Omental fat pad (tissue), 4 donors: ENCODE data around the gene AGMO. TPM values are rescaled to one million over a fixed set of nuclear protein-coding genes. Genes with fewer than 3 reads are reported as not detected.
"Not testable (repeated sequence)": the region's sequence is repeated elsewhere in the genome, so short reads cannot be mapped to it uniquely, and the experiment has no call there.

Experiments used
- ATAC-seq: fragments of 150-250 bp; one replicate; pipeline ENCODE4 v1.9.1; 2016; ENCODE audit warnings: mild to moderate bottlenecking, moderate library complexity; ENCODE audit not compliant: low FRiP score
- DNase-seq: peaks from one replicate; pipeline ENCODE4 v3.0.0-alpha.2; 2019; ENCODE audit warnings: low spot score
- CTCF ChIP-seq, 3 donors: fragments of 450-650 bp; IDR thresholded peaks; one replicate each; pipeline ENCODE4 v1.5.1; 2016 to 2017; ENCODE audit warnings: antibody characterized with exemption in 3 of 3, mild to moderate bottlenecking in 3 of 3, moderate library complexity in 2 of 3
- total RNA-seq, 4 donors: library from RNA; depleted of rRNA; stranded (reverse); fragments of >200 nt; gene quantifications; one replicate each; pipeline ENCODE4 v1.1.0, GENCODE V29; 2016

AGMO gene
- total RNA-seq, 4 donors from 2014 or later = 2.2 to 21.1 (median 3.9) TPM

GRCh38 chr7:15556339-15557105 lies 5.3 kb downstream of the AGMO start:
- DNase-seq (no peak), ATAC-seq (no peak)
- TF ChIP-seq CTCF (IDR thresholded peaks at IDR 0.05) = no peak

- TF ChIP-seq CTCF (IDR thresholded peaks at IDR 0.05) = no peak
- no peak for DNase-seq
- no peak for ATAC-seq
Observed at GRCh38 chr7:15555381-15555859, 6.4 kb downstream of the AGMO start.

GRCh38 chr7:15554744-15555143 lies 7.1 kb downstream of the AGMO start:
- ATAC-seq = no peak
- TF ChIP-seq CTCF (IDR thresholded peaks at IDR 0.05) = no peak
- DNase-seq = no peak

GRCh38 chr7:15554081-15554480 lies 7.7 kb downstream of the AGMO start:
- no peak for TF ChIP-seq CTCF (IDR thresholded peaks at IDR 0.05)
- no peak for DNase-seq
- ATAC-seq = no peak

GRCh38 chr7:15547320-15547719 lies 14.5 kb downstream of the AGMO start:
- not testable (repeated sequence) for ATAC-seq, DNase-seq

- no peak for DNase-seq
- no peak for TF ChIP-seq CTCF (IDR thresholded peaks at IDR 0.05)
- ATAC-seq = no peak
Observed at GRCh38 chr7:15546272-15546792, 15.5 kb downstream of the AGMO start.

GRCh38 chr7:15544050-15544449 lies 17.8 kb downstream of the AGMO start:
- ATAC-seq = no peak
- no peak for TF ChIP-seq CTCF (IDR thresholded peaks at IDR 0.05)
- DNase-seq = no peak
